Aorta (tissue), 5 donors: ENCODE data around the gene RCBTB2. TPM values are rescaled to one million over a fixed set of nuclear protein-coding genes. Genes with fewer than 3 reads are reported as not detected.

Source experiments
- ATAC-seq: fragments of 200-7000 bp; cut with Tn5 transposase; one replicate; pipeline ENCODE4 v1.9.1; 2022; ENCODE audit warnings: moderate library complexity; ENCODE audit not compliant: low FRiP score
- DNase-seq, 2 donors: peaks; one replicate each; pipeline ENCODE4 v3.0.0-alpha.2; 2020
- H3K27ac ChIP-seq, 2 donors: one replicate each; pipeline ENCODE4 v1.5.1; 2013; ENCODE audit warnings: low read length in 2 of 2, mild to moderate bottlenecking in 2 of 2, moderate library complexity in 2 of 2, control low read depth in 1 of 2, inconsistent platforms in 1 of 2, low read depth in 1 of 2
- H3K27me3 ChIP-seq, 2 donors: one replicate each; pipeline ENCODE4 v1.6.1; 2013; ENCODE audit warnings: control low read depth in 1 of 2, low read length in 1 of 2, mild to moderate bottlenecking in 1 of 2, moderate library complexity in 1 of 2; ENCODE audit not compliant: insufficient read depth in 2 of 2, control insufficient read depth in 1 of 2
- H3K36me3 ChIP-seq, 2 donors: one replicate each; pipeline ENCODE4 v1.6.1; 2013; ENCODE audit warnings: control low read depth in 1 of 2, low read length in 1 of 2, mild to moderate bottlenecking in 1 of 2; ENCODE audit not compliant: insufficient read depth in 2 of 2, control insufficient read depth in 1 of 2
- H3K4me1 ChIP-seq, 2 donors: one replicate each; pipeline ENCODE4 v1.6.1; 2013; ENCODE audit warnings: low read length in 2 of 2, control low read depth in 1 of 2, mild to moderate bottlenecking in 1 of 2, moderate library complexity in 1 of 2; ENCODE audit not compliant: insufficient read depth in 2 of 2, control insufficient read depth in 1 of 2
- H3K4me3 ChIP-seq, 2 donors: one replicate each; pipeline ENCODE4 v1.5.1; 2013; ENCODE audit warnings: low read length in 2 of 2, control low read depth in 1 of 2, mild to moderate bottlenecking in 1 of 2
- H3K9me3 ChIP-seq: one replicate; pipeline ENCODE4 v1.6.1; 2013; ENCODE audit warnings: mild to moderate bottlenecking, low read length; ENCODE audit not compliant: control insufficient read depth
- WGBS, 2 donors: extraction: QIAGEN DNeasy Blood & Tissue Kit; methylation state at CpG; one replicate each; pipeline ENCODE4 v1.1.7; 2013; 5-methylcytosine and 5-hydroxymethylcytosine counted together
- intact Hi-C, 2 donors: fragments of 100-400 bp; cut with DNase I; formaldehyde crosslinking; loops; one replicate each; pipeline versions ENCODE4 v1.14.2 to v1.15.0; 2022
- polyA plus RNA-seq, 2 donors: library from polyadenylated mRNA; stranded (reverse); fragments of 200-250 nt; gene quantifications; one replicate each; pipeline ENCODE4 v1.2.3, GENCODE V29; 2013
- total RNA-seq, 2 donors: library from RNA; stranded (reverse); fragmentation: NEBNext Ultra II Directional; extraction: Animal tissue kit (Norgen Biotek cat#: 25700); gene quantifications; one replicate each; pipeline ENCODE4 v1.2.1, GENCODE V29; 2021
- donor health status: healthy with polysubstance abuse.
- donor health status: Bipolar disorder and iron deficiency.
- donor health status: DM: no; HTN: no; CAD: no.
- donor health status: DM: no; HTN: no; CAD: no.
- donor health status: DM: yes; HTN: yes; CAD: no.

Gene RCBTB2
- total and polyA plus RNA-seq, 4 donors = 10.9 to 25.7 (median 16.2) TPM

GRCh38 chr13:48507021-48507420, 25.9 kb downstream of the RCBTB2 start:
- Histone ChIP-seq H3K27ac (peak overlapping the region; percentile 2 to 75), H3K27me3 (no peaks in the 10 kb centered on the region), H3K9me3 (no peaks in the 10 kb centered on the region), H3K4me1 (no peaks in the 10 kb centered on the region), H3K36me3 (peaks cover 3% of the 10 kb centered on the region in 2 donors), H3K4me3 (no peak overlapping the region)
- intact Hi-C loops = no loop called here
- 95 to 97% methylated on average over 10 of the region's 10 CpGs for WGBS, 2 donors
- DNase-seq = no peak
- no peak for ATAC-seq

- WGBS, 2 donors = 26 to 49% methylated on average over 14 of the region's 14 CpGs
- H3K9me3 ChIP-seq = no peaks in the 10 kb centered on the region
- intact Hi-C loops = no loop called here
- no peaks in the 10 kb centered on the region for H3K27me3 ChIP-seq
- peaks cover 2 to 3% of the 10 kb centered on the region in 2 donors for H3K36me3 ChIP-seq
- DNase-seq = peak; percentile 52 to 81
- H3K27ac ChIP-seq = peak overlapping the region; percentile 2 to 75
- H3K4me3 ChIP-seq = peak overlapping the region in 1 of 2 donors; percentile 4
- peak; percentile 44 for ATAC-seq
- H3K4me1 ChIP-seq = no peaks in the 10 kb centered on the region
Measured at GRCh38 chr13:48506092-48506701, 26.7 kb downstream of the RCBTB2 start.

- DNase-seq (peak in 1 of 2 donors; percentile 75), ATAC-seq (peak; percentile 77)
- H3K36me3 ChIP-seq = peaks cover 2 to 3% of the 10 kb centered on the region in 2 donors
- no peaks in the 10 kb centered on the region for H3K27me3 ChIP-seq
- peak overlapping the region; percentile 75 to 87 for H3K27ac ChIP-seq
- H3K4me3 ChIP-seq = peak overlapping the region in 1 of 2 donors; percentile 4
- no peaks in the 10 kb centered on the region for H3K4me1 ChIP-seq
- intact Hi-C loops = no loop called here
- 36 to 52% methylated on average over 11 of the region's 11 CpGs for WGBS, 2 donors
- H3K9me3 ChIP-seq = no peaks in the 10 kb centered on the region
Measured at GRCh38 chr13:48505597-48506091, 27.2 kb downstream of the RCBTB2 start.

GRCh38 chr13:48505012-48505411, 27.9 kb downstream of the RCBTB2 start:
- no peak for DNase-seq
- Histone ChIP-seq H3K4me1 (no peaks in the 10 kb centered on the region), H3K27ac (peak overlapping the region; percentile 75 to 87), H3K4me3 (no peak overlapping the region), H3K27me3 (no peaks in the 10 kb centered on the region), H3K36me3 (peaks cover 2 to 3% of the 10 kb centered on the region in 2 donors), H3K9me3 (no peaks in the 10 kb centered on the region)
- intact Hi-C loops = no loop called here
- ATAC-seq = no peak
- 95 to 96% methylated on average over 4 of the region's 4 CpGs for WGBS, 2 donors

GRCh38 chr13:48504606-48505005, 28.3 kb downstream of the RCBTB2 start:
- intact Hi-C loops = no loop called here
- WGBS, 2 donors = 93 to 94% methylated on average over 8 of the region's 8 CpGs
- Histone ChIP-seq H3K27ac (no peak overlapping the region), H3K9me3 (no peaks in the 10 kb centered on the region), H3K36me3 (peaks cover 2 to 3% of the 10 kb centered on the region in 2 donors), H3K4me3 (no peak overlapping the region), H3K27me3 (no peaks in the 10 kb centered on the region), H3K4me1 (no peaks in the 10 kb centered on the region)
- ATAC-seq (no peak), DNase-seq (no peak)

- Histone ChIP-seq H3K27ac (no peak overlapping the region), H3K36me3 (peaks cover 0 to 3% of the 10 kb centered on the region in 2 donors), H3K4me1 (no peaks in the 10 kb centered on the region), H3K4me3 (no peak overlapping the region), H3K9me3 (no peaks in the 10 kb centered on the region), H3K27me3 (no peaks in the 10 kb centered on the region)
- DNase-seq (no peak), ATAC-seq (no peak)
- WGBS, 2 donors = 90 to 94% methylated on average over 19 of the region's 19 CpGs
- intact Hi-C loops = no loop called here
Measured at GRCh38 chr13:48502601-48503319, 30.1 kb downstream of the RCBTB2 start.

- WGBS, 2 donors = 87 to 88% methylated on average over 2 of the region's 2 CpGs
- ATAC-seq (no peak), DNase-seq (no peak)
- Histone ChIP-seq H3K4me1 (no peaks in the 10 kb centered on the region), H3K36me3 (peaks cover 1 to 3% of the 10 kb centered on the region in 2 donors), H3K9me3 (no peaks in the 10 kb centered on the region), H3K27me3 (no peaks in the 10 kb centered on the region), H3K4me3 (no peak overlapping the region), H3K27ac (no peak overlapping the region)
- intact Hi-C loops = no loop called here
Measured at GRCh38 chr13:48501705-48502104, 31.2 kb downstream of the RCBTB2 start.

- no peak overlapping the region for H3K4me3 ChIP-seq
- intact Hi-C loops = no loop called here
- H3K27me3 ChIP-seq = no peaks in the 10 kb centered on the region
- ATAC-seq (peak; percentile 43), DNase-seq (no peak)
- H3K36me3 ChIP-seq = peaks cover 3 to 5% of the 10 kb centered on the region in 2 donors
- no peaks in the 10 kb centered on the region for H3K4me1 ChIP-seq
- H3K27ac ChIP-seq = no peak overlapping the region
- WGBS, 2 donors = 90 to 94% methylated on average over 4 of the region's 4 CpGs
- no peaks in the 10 kb centered on the region for H3K9me3 ChIP-seq
Measured at GRCh38 chr13:48500652-48501197, 32.2 kb downstream of the RCBTB2 start.
